SK-N-MC (cell line): ENCODE measurements around the gene TRAPPC2L.

ENCODE experiments used
- EZH2 ChIP-seq: fragments of 200-600 bp; sonication (generic); IDR thresholded peaks from one replicate; pipeline ENCODE4 v1.6.1; 2017; ENCODE audit warnings: antibody characterized with exemption
- POLR2AphosphoS5 ChIP-seq: IDR thresholded peaks from 2 replicates; pipeline ENCODE4 v1.6.1; 2012; ENCODE audit warnings: mild to moderate bottlenecking, low read depth, low read length, borderline replicate concordance

GRCh38 chr16:88903267-88903666, 46.3 kb downstream of the TRAPPC2L start:
- TF ChIP-seq POLR2AphosphoS5 (no peak), EZH2 (no peak)
